OCI-LY7 (cell line): ENCODE data around the gene TNFRSF25.

ENCODE experiments used
- EZH2phosphoT487 ChIP-seq: fragments of 200-600 bp; sonication (generic); IDR thresholded peaks from 2 replicates; pipeline ENCODE4 v1.6.1; 2018; ENCODE audit warnings: low read depth, borderline replicate concordance, mild to moderate bottlenecking, mixed run types, antibody characterized with exemption, low read length, moderate library complexity, mixed read lengths
- TF ChIP-seq, protein P1 (sequence below): fragments of 200-600 bp; sonication (generic); conservative IDR thresholded peaks from 2 replicates; pipeline ENCODE4 v1.5.1; 2014; ENCODE audit warnings: mild to moderate bottlenecking, antibody characterized with exemption, low read length, moderate library complexity, mixed read lengths

DNA sequence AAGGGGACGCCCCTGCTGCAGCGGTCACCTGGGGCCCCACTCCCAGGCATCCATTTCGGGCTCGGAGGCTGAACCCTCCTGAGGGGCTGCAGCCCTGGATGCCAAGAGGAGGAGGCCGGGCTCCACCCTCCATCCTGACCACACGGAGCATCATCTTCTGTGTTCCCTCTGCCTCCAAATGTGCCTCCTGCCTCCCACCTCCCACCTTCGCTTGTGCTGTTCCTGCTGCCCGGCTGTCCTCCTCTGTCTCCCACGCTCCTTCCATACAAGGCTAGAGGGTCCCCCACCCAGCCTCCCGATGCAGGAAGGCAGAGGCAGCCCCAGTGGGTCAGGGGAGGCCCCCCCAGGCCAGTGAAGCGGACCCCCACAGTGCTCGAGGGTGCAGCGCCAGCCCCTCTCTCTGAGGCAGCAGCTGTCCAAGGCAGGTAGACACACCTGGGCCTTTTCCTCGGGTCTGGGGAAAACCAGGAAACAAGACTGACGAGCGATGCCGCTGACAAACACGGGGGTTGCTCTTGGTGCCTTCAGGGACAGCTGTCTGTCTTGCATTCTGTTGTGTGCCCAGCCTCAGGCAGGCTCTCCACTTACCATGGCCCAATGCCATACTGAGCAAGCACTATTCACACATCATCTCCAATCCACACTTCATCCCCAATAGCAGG lies 42.3 kb upstream of the TNFRSF25 start:
- TF ChIP-seq, protein P1, sequence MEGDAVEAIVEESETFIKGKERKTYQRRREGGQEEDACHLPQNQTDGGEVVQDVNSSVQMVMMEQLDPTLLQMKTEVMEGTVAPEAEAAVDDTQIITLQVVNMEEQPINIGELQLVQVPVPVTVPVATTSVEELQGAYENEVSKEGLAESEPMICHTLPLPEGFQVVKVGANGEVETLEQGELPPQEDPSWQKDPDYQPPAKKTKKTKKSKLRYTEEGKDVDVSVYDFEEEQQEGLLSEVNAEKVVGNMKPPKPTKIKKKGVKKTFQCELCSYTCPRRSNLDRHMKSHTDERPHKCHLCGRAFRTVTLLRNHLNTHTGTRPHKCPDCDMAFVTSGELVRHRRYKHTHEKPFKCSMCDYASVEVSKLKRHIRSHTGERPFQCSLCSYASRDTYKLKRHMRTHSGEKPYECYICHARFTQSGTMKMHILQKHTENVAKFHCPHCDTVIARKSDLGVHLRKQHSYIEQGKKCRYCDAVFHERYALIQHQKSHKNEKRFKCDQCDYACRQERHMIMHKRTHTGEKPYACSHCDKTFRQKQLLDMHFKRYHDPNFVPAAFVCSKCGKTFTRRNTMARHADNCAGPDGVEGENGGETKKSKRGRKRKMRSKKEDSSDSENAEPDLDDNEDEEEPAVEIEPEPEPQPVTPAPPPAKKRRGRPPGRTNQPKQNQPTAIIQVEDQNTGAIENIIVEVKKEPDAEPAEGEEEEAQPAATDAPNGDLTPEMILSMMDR: no peak
- no peak for TF ChIP-seq EZH2phosphoT487
